ENCODE results near the gene HSD17B7. TPM values are rescaled to one million over a fixed set of nuclear protein-coding genes. Genes with fewer than 3 reads are reported as not detected.

Gene HSD17B7
- total and polyA plus RNA-seq, 2 experiments from 2014 or later = 4.0 to 5.5 TPM

GRCh38 chr1:162844153-162844552 lies 53.7 kb downstream of the HSD17B7 start:
- Histone ChIP-seq H3K9me3 (ENCODE audit: low read depth) (no peaks in the 10 kb centered on the region), H3K27me3 (replicated peaks; ENCODE audit: insufficient read depth) (no peaks in the 10 kb centered on the region), H4K20me1 (ENCODE audit: insufficient read depth) (no peaks in the 10 kb centered on the region), H3K9me2 (ENCODE audit: insufficient read depth) (no peaks in the 10 kb centered on the region), H3K9ac (no peak overlapping the region), H3K79me2 (ENCODE audit: insufficient read depth) (no peaks in the 10 kb centered on the region), H3K4me3 (no peak overlapping the region), H3K27ac (no peak overlapping the region), H3K4me1 (ENCODE audit: insufficient read depth) (no peaks in the 10 kb centered on the region), H3K36me3 (ENCODE audit: low read depth) (no peaks in the 10 kb centered on the region), H3F3A (ENCODE audit: insufficient read depth) (no peaks in the 10 kb centered on the region), H2AFZ (no peak overlapping the region), H3K4me2 (ENCODE audit: unreplicated experiment) (no peak overlapping the region)
- no peak for DNase-seq
- TF ChIP-seq EZH2 (IDR thresholded peaks at IDR 0.05; ENCODE audit: insufficient read depth, poor library complexity, severe bottlenecking) = no peak
- no peak for TF ChIP-seq EZH2phosphoT487 (IDR thresholded peaks at IDR 0.05; ENCODE audit: insufficient read depth, low read depth)
- in situ Hi-C loops (cut with MboI) = no loop called here
- 83 to 100% methylated on average over 1 of the region's 1 CpG for WGBS, 2 experiments (ENCODE audit: low coverage in 1 of 2, low lambda C conversion rate in 2 of 2, missing lambda C conversion rate in 2 of 2)

GRCh38 chr1:162846256-162847212 lies 56.0 kb downstream of the HSD17B7 start:
- Histone ChIP-seq H3K9me2 (ENCODE audit: insufficient read depth) (no peaks in the 10 kb centered on the region), H3K79me2 (ENCODE audit: insufficient read depth) (no peaks in the 10 kb centered on the region), H3K4me1 (ENCODE audit: insufficient read depth) (no peaks in the 10 kb centered on the region), H3F3A (ENCODE audit: insufficient read depth) (no peaks in the 10 kb centered on the region), H3K9me3 (ENCODE audit: low read depth) (no peaks in the 10 kb centered on the region), H3K27me3 (replicated peaks; ENCODE audit: insufficient read depth) (no peaks in the 10 kb centered on the region), H4K20me1 (ENCODE audit: insufficient read depth) (no peaks in the 10 kb centered on the region), H2AFZ (0 out of 2 replicates have a peak overlapping the region, but pooled peaks have one; percentile 5), H3K36me3 (ENCODE audit: low read depth) (no peaks in the 10 kb centered on the region), H3K9ac (no peak overlapping the region), H3K4me2 (ENCODE audit: unreplicated experiment) (no peak overlapping the region), H3K4me3 (no peak overlapping the region), H3K27ac (no peak overlapping the region)
- in situ Hi-C loops (cut with MboI) = no loop called here
- no peak for TF ChIP-seq EZH2 (IDR thresholded peaks at IDR 0.05; ENCODE audit: insufficient read depth, poor library complexity, severe bottlenecking)
- no peak for TF ChIP-seq EZH2phosphoT487 (IDR thresholded peaks at IDR 0.05; ENCODE audit: insufficient read depth, low read depth)
- DNase-seq = peak; percentile 53
- 83 to 84% methylated on average over 16 of the region's 16 CpGs for WGBS, 2 experiments (ENCODE audit: low coverage in 1 of 2, low lambda C conversion rate in 2 of 2, missing lambda C conversion rate in 2 of 2)

- Histone ChIP-seq H3K4me2 (ENCODE audit: unreplicated experiment) (no peak overlapping the region), H4K20me1 (ENCODE audit: insufficient read depth) (no peaks in the 10 kb centered on the region), H3K27ac (no peak overlapping the region), H3K79me2 (ENCODE audit: insufficient read depth) (no peaks in the 10 kb centered on the region), H3K36me3 (ENCODE audit: low read depth) (no peaks in the 10 kb centered on the region), H3K9me3 (ENCODE audit: low read depth) (no peaks in the 10 kb centered on the region), H3K4me3 (no peak overlapping the region), H3K4me1 (ENCODE audit: insufficient read depth) (no peaks in the 10 kb centered on the region), H3K9ac (no peak overlapping the region), H3F3A (ENCODE audit: insufficient read depth) (no peaks in the 10 kb centered on the region), H2AFZ (no peak overlapping the region), H3K27me3 (replicated peaks; ENCODE audit: insufficient read depth) (no peaks in the 10 kb centered on the region), H3K9me2 (ENCODE audit: insufficient read depth) (no peaks in the 10 kb centered on the region)
- no peak for TF ChIP-seq EZH2 (IDR thresholded peaks at IDR 0.05; ENCODE audit: insufficient read depth, poor library complexity, severe bottlenecking)
- TF ChIP-seq EZH2phosphoT487 (IDR thresholded peaks at IDR 0.05; ENCODE audit: insufficient read depth, low read depth) = no peak
- in situ Hi-C loops (cut with MboI) = no loop called here
- WGBS, 2 experiments (ENCODE audit: low coverage in 1 of 2, low lambda C conversion rate in 2 of 2, missing lambda C conversion rate in 2 of 2) = 3 to 4% methylated on average over 3 of the region's 3 CpGs
- DNase-seq = peak; percentile 70
Measured at GRCh38 chr1:162847839-162848453, 57.4 kb downstream of the HSD17B7 start.

GRCh38 chr1:162849711-162850110 lies 59.2 kb downstream of the HSD17B7 start:
- in situ Hi-C loops (cut with MboI) = loop anchor here (10.0 kb wide), 1 partner anchor 455 kb away; no protein-coding TSS in a partner anchor
- Histone ChIP-seq H3K4me3 (no peak overlapping the region), H3K79me2 (ENCODE audit: insufficient read depth) (no peaks in the 10 kb centered on the region), H3K36me3 (ENCODE audit: low read depth) (no peaks in the 10 kb centered on the region), H3K27ac (no peak overlapping the region), H3K4me2 (ENCODE audit: unreplicated experiment) (no peak overlapping the region), H2AFZ (no peak overlapping the region), H3K4me1 (ENCODE audit: insufficient read depth) (peaks cover 4% of the 10 kb centered on the region), H4K20me1 (ENCODE audit: insufficient read depth) (no peaks in the 10 kb centered on the region), H3K9me3 (ENCODE audit: low read depth) (no peaks in the 10 kb centered on the region), H3K9ac (no peak overlapping the region), H3K27me3 (replicated peaks; ENCODE audit: insufficient read depth) (no peaks in the 10 kb centered on the region), H3K9me2 (ENCODE audit: insufficient read depth) (no peaks in the 10 kb centered on the region), H3F3A (ENCODE audit: insufficient read depth) (peaks cover 2% of the 10 kb centered on the region; the same call in 1 of the 2 replicates)
- DNase-seq = no peak
- TF ChIP-seq EZH2 (IDR thresholded peaks at IDR 0.05; ENCODE audit: insufficient read depth, poor library complexity, severe bottlenecking) (no peak), EZH2phosphoT487 (IDR thresholded peaks at IDR 0.05; ENCODE audit: insufficient read depth, low read depth) (no peak)
- WGBS, 2 experiments (ENCODE audit: low coverage in 1 of 2, low lambda C conversion rate in 2 of 2, missing lambda C conversion rate in 2 of 2) = 66 to 72% methylated on average over 2 of the region's 2 CpGs
